PFSK-1 (cell line): ENCODE results near the gene NCOA5.

Source experiments
- FOXP2 ChIP-seq: optimal IDR thresholded peaks from 2 replicates; pipeline ENCODE3; 2011; ENCODE audit warnings: borderline replicate concordance, control low read depth, inconsistent platforms; ENCODE audit not compliant: insufficient read depth; ENCODE audit errors: extremely low read length, extremely low read depth
- POLR2AphosphoS5 ChIP-seq: IDR thresholded peaks from 2 replicates; pipeline ENCODE4 v1.6.1; 2012; ENCODE audit warnings: low read depth, mild to moderate bottlenecking, control low read depth, low read length, moderate library complexity
- REST ChIP-seq, 2 experiments: IDR thresholded peaks; 2 replicates each; pipeline versions ENCODE4 v1.6.1 to v1.8.0; 2011 to 2012; ENCODE audit warnings: low read depth in 2 of 2, low read length in 2 of 2, control low read depth in 1 of 2, inconsistent platforms in 1 of 2, mild to moderate bottlenecking in 1 of 2, moderate library complexity in 1 of 2; ENCODE audit not compliant: insufficient read depth in 1 of 2
- SIN3A ChIP-seq: IDR thresholded peaks from 2 replicates; pipeline ENCODE4 v1.6.1; 2012; ENCODE audit warnings: mild to moderate bottlenecking, low read length, moderate library complexity, borderline replicate concordance; ENCODE audit not compliant: insufficient read depth
- TAF1 ChIP-seq: IDR thresholded peaks from 2 replicates; pipeline ENCODE4 v1.6.1; 2012; ENCODE audit warnings: low read length, control low read depth, borderline replicate concordance; ENCODE audit not compliant: insufficient read depth

DNA sequence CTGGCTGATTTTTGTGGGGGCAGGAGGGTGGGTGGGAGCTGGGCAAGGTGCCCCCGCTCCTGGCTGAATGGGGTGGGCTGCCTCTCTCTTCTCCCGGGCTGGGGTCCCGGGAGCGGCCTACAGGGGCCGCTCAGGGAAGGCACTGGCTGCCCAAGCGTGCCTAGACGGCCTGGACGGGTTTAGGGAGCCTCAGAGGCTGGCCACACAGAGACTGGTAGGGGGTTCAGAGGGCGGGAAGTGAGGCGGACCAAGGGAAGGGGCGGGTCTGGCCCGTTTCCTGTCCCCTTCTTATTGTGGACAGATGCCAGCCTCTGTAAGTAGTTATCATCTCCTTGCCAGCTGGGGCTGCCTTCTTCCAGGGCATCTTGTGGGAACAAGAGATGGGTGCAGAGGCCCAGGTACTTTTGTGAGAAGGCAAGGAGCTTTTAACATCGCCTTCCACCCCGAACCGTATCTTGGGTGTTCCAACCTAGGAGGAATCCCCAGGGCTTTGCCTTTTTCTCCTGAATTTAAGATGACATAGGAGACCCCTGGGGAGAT is 28.8 kb upstream of the NCOA5 start:
- TF ChIP-seq TAF1, result no peak
- TF ChIP-seq SIN3A, result no peak
- no peak for TF ChIP-seq REST (IDR thresholded peaks at IDR 0.05; ENCODE audit: insufficient read depth in 1 of 2, low read depth in 2 of 2, low read length in 2 of 2)
- no peak for TF ChIP-seq POLR2AphosphoS5
- TF ChIP-seq FOXP2, result no peak
